HG03439 (cell line): ENCODE results near the gene LAPTM5.

ENCODE experiments used
- ATAC-seq: cut with Tn5 transposase; IDR thresholded peaks from one replicate; pipeline ENCODE4 v1.9.1; 2021; ENCODE audit warnings: mild to moderate bottlenecking, moderate library complexity; ENCODE audit not compliant: unreplicated experiment

The LAPTM5 gene

DNA sequence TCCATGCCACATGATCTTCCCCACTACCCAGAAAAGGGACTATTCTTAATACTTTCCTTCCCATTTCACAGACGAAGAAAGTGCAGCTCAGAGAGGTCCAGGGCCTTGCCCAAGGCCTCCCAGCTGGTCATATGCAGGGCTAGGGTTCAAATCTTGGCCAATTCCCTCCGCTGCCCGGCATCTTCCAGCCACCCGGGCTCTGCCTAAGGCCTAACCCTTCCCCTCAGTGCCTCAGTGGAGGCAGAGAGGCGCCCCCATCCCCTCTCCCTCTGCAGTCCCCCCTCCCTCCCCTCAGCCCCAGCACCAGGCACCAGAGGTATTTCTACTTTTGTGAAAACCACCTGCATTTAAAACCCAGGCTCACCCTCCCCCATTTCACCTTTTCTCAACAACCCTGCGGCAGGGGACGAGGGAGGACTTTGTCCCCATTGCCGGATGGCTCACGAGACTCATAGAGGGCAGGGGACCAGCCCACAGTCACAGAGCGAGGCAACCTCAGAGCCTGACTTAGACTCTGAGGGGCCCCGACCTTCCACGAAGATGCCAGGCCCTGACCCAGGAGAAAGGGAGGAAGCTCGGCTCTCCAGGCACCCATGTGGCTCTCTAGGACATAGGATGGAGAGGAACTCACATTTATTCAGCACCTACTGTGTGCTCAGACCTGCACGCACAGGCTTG, 12.3 kb downstream of the LAPTM5 start:
- ATAC-seq, result no peak

DNA sequence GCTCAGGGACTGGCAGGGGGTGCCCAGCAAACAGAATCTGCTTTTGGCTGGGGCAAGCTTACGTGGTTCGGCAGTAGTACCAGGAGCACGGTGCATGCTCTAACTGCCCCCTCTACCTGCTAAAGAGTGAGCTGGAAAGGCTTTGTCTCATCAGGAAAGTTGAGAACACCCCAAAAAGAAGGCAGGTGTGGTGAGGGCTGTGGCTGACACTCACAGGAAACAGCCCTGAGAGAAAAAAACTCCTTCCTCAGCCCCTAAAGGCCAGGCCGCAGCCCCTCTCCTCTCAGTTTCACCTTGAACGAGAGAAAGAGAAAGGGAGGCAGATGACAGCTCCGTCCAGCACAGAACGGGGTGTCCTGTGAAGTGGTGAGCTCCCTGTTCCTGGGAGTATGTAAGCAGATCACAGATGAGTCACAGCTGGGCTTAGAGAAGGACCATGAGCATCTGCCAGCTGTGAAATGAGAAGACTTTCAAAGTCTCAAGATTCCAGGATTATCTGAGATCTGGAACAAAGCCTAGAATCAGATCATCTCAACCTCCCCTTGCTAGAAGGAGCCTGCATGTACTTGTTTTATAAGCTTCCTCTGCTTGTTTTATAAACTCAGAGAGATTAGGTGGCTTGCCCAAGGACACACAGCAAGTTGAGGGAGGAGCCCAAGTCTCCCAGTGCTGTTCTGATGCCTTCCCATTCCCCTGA, 13.4 kb downstream of the LAPTM5 start:
- peak; percentile 18 for ATAC-seq

DNA sequence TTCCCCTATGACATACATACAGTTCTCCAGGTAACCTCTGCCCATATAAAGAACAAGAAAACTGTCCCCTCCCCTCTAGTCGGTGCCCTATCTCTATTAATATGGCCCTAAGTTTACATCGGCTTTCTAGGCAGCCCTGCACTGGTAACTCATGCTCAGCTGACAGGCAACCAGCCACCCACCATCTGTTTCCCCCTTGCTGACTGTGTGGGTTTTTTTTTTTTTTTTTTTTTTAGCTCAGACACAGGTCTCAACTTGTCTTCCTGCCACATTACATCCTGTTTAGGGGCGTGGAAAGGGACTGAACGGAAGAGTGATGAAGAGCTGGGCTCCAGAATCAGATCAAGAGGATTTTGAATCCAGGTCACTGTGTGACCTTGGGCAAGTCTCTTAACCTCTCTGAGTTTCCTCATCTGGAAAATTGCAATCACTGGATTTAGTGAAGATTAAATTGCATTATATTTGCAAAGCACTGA, 14.0 kb downstream of the LAPTM5 start:
- peak; percentile 35 for ATAC-seq

DNA sequence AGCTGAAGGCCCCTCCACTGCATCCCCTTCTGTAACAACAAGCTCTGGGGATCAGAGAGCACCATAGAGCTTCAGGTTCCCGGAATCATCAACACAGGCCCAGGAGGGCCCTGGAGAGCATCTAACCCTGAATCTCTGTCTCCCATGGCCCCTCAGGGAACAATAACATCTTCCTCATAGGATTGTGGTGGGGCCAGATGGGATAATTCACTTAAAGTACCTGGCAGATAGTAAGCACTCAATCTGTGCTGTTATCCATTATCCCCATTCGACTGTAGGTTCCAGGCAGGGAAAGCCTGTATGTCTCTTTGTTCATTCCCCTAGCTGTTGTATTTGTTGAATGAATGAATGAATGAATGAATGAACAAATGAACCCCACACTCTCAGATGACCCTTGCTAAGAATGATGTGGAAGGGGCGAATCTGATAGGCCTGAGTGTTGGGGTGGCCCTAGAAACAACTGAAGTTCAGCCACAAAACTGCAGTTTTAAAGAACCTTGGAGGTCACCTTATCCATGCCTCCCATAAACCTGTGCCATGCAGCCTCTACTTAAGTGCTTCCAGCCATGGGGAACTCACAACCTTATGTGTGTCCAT, 14.5 kb downstream of the LAPTM5 start:
- no peak for ATAC-seq

DNA sequence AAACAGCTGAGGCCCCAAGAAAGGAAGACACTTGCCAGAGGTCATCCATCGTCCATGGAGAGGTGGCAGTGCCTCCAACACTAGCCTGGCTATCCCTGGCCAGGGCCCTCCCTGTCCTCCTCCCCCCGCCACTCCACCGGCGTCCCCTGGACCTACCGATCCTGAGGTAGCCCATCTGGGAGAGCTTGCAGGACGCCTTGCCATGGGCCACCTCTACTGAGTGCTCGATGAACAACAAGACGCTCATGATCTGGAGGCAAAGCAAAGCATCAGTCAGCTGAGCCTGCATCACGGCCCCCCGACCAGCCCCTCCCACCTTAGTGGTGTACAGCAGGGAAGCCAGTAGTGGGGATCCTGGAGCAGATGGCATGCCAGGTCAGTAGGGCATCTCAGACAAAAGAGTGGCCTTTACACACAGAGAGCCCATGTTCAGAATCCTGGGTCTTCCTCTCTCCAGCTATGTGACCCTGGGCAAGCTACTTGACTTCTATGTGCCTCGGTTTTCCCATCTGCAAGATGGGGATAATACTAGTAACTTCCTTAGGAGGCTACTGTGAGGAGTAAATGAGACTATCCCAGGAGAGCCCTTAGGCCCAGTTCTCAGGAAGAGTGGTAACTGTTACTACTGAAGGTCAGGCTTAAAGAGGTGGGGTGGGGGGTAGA, 15.1 kb downstream of the LAPTM5 start:
- ATAC-seq, result no peak

DNA sequence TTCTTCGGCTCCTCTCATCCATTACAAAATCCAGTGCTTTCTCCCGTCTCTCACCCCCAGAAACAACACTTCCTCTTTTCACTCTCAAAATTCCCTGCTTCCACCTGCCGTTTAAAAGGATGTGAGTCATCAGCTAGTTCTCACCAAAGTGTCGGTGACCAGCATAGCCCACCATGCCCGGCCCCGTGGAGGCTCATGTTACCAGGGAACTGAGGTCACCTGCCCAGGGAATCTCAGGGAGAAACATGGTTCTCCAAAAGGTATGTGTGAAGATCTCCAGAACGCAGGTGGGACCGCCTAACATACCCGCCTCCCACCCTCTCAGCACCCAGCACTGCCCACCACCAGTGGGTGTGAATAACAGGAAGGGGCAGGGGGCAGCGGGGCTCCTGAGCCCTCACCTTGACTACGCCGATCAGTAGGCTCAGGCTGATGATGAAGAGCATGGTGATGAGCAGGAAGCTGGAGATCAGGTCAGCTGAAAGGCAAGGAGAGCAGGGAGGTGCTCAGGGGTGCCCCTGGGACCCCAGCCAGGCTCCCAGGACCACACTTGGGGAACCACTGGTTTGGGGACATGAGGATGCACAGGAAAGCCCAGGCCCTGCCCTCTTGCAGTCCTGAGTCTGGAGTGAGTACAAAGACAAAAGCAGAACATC, 16.2 kb downstream of the LAPTM5 start:
- ATAC-seq, result no peak

DNA sequence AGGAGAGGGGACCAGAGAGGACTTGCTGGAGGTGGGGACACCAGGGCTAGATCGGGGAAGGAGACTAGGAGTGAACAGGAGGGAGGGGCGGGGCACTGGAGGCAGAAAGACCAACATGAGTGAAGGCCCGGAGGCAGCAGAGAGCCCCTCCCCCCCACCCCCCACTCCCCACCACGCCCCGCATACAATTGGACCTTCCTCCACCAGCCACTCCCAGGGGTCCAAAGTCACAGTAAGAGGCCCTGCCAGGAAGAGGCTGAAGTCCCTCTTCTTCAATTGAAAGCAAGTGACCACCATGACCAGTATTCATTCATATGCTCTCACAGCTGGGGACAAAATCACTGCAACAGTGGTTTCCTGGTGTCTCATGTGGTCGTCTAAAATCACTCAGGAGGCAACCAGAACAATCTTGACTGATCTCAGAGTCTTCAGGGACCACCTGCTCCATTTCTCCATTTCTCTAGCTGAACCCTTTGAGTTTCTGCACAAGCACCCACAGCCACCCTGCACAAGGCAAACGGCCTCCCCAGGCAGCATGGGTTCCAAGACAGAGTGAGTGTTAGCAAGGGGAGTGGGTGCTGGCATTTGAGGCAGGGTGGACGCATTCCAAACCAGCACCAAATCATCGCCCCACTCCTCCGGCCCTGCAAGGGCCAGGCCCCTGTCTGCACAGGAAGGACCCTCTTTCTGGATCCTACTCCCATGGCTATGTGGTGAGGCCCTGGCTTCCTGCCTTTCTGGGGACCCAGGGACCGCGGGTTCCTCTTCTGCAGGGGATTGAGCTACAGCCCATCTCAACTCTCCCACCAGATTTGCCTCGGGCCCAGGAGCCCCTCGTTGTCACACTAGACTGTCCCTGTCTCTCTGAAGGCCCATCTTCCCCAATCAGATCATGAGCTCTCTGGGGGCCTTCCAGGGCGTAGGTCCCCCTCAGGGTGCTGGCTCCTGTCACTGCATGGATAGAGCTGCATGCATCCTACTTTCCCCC, 17.0 kb downstream of the LAPTM5 start:
- no peak for ATAC-seq

DNA sequence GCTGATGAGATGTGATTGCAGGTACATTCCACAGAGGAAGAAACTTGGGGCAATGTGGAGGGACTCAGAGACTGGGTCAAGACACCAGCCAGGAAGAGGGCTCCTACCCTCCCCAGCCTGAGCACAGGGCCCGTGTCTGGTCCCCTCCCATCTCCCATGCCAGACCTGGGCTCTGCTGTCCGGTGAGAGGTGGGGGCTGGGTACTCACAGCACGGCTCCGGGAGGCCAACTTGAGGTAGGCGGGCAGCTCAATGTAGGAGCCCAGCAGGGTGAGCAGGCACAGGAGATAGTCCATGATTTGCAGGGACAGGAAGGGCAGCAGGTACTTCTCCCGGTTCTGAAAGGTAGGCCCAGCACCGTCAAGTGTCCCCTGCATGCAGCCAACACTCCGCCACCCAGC, 18.0 kb downstream of the LAPTM5 start:
- no peak for ATAC-seq

DNA sequence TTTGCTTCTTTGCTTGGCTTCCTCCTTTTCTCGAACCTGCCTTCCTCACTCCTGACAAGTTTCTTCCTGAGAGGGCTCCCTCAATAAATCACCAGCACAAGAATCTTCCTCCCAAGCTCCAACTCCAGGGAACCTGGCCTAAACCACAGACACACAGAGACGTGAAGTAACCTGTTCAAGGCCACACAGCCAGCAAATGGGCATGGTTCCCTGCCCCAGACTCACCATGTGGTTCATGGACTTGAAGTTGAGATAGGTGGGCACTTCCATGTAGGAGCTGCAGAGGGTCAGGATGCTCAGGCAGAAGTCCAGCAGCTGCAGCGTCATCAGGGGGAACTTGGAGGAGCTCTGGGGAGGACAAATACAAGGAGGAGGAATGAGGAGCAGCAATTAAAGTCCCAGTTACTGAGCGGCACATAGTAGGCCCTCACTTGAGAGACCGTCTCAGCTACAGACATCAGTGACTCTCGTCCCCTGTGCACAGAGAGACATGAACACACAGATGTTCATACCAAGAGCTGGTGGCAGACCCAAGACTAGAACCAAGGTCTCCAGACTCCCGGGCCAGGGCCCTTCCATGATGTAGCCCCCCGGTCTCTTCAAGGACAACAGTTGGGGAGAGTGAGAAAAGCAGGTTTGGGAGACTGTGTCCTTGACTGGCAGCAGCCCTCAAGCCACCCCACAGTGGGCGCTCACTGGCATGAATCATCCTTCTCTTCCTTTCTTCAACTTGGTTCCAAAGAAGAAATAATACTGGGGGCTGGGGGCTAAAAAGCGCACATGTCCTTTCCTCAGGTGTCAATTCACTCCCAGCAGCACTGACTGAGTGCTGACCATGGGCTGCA, 18.6 kb downstream of the LAPTM5 start:
- ATAC-seq, result no peak

DNA sequence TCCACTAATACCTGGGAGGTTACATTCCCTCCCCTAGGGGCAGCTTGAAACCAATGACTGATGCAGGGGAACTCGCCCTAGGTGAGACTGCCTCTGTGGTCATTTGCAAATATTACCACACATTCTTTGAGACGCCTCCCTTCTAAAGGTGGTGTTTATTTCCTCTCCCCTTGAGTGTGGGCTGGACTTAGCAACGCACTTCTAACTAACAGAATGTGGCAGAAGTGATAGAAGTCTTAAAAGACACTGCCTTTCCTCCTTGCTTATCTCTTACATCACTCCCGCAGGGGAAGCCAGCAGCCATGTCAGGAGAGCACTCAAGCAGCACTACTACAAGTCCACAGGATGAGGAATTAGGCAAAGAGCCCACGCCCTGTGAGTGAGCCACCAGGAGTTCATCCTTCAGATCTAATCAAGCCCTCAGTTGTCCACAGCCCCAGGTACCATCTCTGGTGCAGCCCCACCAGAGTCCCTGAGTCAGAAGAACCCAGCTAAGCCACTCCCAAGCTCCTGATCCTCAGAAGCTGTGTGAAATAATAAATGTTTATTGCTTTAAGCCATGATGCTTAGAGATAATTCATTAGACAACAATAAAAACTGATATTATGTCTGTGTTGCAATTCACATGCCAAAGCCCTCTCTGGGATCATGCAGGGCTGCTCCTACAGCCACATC, 19.4 kb downstream of the LAPTM5 start:
- no peak for ATAC-seq

DNA sequence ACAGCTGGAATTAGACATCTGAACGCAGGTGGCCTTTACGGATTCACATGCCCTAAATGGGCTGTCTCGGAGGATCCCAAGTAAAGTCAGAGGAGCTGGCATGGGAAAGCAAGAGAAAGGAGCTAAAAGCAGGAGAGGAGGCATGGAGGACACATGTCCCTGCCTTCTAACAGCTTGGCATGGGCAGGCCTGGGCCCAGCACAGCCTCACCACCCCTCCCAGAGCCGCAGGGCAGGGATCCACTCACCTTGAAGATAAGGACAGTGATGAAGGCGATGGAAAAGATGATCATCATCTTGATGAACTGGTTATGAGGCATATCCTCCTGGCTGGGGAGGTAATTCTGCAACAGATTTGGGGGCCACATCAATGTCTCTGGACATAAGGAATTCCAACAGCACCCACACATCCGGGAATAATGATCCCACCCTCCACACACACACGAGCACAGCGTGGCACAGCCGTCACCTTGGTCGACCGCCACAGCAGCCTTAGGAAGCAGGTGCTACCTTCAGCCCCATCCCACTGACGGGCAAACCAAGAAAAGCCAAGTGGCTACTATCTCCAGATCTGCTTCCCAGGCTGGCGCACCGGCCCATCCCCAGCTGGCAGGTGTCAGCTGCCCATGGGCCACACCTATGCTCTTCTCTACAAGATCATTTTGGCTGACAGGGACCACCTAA, 20.1 kb downstream of the LAPTM5 start:
- no peak for ATAC-seq

DNA sequence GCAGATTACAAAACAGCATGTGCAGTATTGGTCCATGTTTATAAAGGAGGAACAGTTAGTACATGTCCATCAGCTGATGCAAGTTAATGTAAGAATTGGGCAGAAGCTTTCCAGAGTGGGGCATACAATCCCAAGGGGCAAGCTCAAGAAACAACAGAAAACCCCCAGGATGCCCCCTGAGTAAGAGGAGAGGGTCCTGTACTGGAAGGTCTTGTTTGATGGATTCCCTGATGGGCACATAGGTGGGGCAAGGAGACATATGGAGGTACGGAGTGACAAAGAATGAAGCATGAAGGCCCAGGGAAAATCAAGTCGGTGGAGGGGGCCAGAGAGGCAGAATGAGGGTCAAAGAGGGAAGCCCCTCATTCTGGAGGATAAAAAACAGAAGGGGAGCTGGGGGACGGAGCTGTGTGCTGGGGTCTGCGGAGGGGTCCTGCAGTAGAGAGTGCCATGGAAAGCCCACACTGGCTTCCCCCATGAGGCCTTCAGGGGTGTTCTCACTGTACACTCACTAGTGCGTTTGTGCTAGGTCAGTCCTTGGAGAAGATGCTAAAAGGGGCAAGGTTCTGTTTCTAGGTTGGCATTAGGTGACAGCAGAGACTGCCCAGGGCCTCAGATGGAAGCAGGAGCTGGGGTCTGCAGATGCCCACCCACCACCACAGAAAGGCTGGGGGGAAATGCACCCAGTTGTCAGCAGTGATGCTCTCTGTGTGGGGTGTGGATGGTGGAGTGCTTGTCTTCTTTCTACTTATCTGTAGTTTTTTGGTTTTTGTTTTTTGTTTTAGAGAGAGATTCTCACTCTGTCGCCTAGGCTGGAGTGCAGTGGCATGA, 21.7 kb downstream of the LAPTM5 start:
- ATAC-seq, result no peak

DNA sequence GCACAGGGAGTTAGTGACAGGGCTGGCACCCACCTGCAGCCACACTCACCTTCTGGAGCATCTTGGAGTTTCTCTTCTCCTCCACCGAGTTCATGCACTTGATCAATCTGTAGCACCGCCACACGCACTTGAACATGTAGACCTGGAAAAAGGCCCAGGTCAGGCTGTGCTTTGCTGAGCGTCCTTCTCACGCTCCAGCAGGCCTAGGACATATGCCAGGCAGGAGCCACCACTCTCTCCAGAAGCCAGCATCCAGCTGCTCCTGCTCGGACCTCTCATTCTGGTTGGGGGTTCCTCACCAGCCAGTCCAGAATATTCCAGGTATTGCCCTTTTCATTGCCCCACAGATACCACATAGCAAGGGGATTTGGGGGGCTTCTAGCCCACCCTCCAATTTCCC, 22.4 kb downstream of the LAPTM5 start:
- no peak for ATAC-seq

DNA sequence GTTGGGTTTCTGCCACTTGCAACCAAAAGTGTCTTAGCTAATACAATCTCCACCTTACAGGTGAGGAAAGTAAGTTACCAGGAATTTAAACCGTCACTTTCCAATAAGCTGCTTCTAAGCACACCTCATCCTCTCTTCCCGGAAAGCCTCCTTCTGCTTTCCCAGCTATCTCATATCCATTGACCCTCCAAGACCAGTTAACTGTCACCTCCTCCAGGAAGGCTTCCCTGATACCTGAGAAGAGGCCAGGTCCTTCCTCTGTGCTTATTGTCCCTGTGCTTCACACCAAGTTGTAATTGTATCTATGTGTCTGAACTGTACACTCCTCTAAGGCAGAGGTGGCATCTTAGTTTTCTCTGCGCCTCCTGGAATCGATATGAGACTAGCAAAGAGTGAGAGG, 23.0 kb downstream of the LAPTM5 start:
- ATAC-seq, result no peak

DNA sequence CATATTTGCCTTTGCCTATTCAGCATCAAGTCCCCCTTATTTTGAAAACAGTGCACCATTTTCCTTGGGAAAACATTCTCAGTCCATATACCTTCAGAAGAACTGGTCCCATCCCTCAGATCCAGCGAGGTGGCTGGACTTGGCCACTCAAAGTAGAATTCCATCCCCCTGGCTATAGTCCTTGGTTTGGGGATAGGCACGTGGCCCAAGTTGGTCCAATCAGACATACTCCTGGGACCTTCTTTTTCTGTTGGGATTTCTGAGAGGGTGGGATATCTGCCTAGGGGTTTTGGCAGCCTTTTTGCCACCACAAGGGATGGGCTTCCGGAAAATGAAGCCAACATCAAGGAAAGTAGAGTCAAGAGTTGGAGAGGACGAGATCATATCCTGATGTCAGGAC, 23.5 kb downstream of the LAPTM5 start:
- no peak for ATAC-seq

DNA sequence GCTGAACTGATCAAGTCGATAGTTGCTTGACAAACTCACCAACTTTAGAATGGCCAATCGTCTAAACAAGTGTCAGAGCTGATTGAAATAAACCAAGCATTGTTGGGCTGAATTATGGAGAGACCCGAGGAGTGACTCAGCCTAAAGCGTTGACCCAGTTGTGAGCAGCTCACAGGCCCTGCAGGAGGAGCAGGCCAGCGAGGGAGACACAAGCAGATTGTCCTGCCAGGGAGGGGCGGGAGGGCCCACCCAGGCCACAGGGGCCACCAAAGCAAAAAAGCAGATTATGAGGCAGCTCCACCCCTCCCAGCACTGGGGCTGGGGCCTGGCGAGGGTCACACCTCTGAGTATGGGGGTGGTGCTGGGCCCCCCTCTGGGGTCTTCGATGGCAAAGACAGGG, 24.1 kb downstream of the LAPTM5 start:
- no peak for ATAC-seq
